ENCODE measurements around the gene PMAIP1.
"Not testable (repeated sequence)": the region's sequence is repeated elsewhere in the genome, so short reads cannot be mapped to it uniquely, and the experiment has no call there.

PMAIP1 gene

DNA sequence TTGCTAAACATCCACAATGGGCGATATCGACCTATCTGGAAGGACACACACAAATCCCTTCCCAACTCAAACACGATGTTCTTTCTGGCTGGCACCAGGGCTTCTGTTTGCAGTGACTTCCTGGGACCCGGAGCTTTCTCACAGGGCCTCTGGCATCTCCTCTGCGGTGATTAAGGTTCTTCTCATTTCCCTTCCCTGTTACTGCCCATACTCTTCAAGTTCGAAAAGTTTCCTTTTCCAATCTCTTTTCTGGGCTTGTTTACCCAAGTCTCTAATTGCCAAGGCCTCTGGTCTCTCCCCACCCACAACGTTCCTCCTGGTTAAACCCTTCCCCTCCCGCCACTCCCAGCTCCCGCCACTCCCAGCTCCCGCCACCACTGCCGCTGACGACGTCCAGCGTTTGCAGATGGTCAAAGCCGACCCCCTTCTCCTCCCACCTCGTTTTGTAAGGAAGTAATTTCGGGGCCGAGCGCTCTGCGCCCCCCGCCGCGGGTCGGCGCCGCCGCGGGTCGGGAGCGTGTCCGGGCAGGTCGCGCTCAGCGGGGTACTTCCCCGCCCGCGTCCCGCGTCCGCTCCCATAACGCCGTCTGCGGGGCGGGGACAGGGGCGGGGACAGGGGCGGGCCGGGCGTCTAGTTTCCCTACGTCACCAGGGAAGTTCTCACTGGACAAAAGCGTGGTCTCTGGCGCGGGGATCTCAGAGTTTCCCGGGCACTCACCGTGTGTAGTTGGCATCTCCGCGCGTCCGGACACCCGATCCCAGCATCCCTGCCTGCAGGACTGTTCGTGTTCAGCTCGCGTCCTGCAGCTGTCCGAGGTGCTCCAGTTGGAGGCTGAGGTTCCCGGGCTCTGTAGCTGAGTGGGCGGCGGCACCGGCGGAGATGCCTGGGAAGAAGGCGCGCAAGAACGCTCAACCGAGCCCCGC is at the start of gene PMAIP1:
PMAIP1 (plus strand) TSS at position 699 of the 924 bp plus-strand sequence; CDS start at position 881, 182 bp downstream.
- Histone ChIP-seq H3K4me1 (ENCODE audit: control insufficient read depth, insufficient read depth, low read length) (peaks cover 18% of the 10 kb centered on the region), H3K27me3 (replicated peaks; ENCODE audit: control insufficient read depth, insufficient read depth, low read length) (no peaks in the 10 kb centered on the region)

DNA sequence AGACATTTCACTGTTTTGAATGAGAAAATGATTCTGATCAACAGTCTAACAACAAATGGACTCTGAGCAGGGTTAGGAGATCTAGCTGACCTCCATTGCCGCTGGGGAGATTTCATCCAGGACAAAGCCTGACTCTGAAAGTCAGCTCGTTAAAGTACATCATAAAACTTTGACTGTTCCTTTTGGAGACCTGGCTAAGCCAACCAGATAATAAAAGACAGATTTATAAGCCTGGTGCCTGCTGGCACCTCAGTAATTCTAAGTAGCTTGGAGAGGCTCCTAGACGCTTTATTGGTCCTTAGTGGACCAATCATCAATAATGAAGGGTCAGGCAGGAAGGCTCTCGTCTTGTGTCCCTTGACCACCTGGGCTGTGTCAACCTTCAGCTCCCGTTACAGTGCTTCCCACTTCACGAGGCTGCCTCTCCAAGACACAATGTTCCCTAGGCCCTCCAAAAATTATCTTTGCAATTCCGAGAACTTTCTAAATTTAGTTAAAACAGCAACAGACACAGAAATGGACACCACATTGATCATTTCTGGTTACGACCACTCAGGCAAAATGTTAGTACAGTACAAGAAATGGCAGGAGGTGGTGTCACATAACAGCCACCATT is 47.9 kb upstream of the PMAIP1 start:
- Histone ChIP-seq H3K4me1 (ENCODE audit: control insufficient read depth, insufficient read depth, low read length) (no peaks in the 10 kb centered on the region), H3K27me3 (replicated peaks; ENCODE audit: control insufficient read depth, insufficient read depth, low read length) (peaks cover 18% of the 10 kb centered on the region), H3K36me3 (ENCODE audit: control insufficient read depth, insufficient read depth, low read length, severe bottlenecking) (no peaks in the 10 kb centered on the region), H3K9ac (ENCODE audit: low read length) (no peak overlapping the region), H3K4me3 (ENCODE audit: low read length) (no peak overlapping the region), H3K9me3 (ENCODE audit: control insufficient read depth, low read length) (no peaks in the 10 kb centered on the region)
- DNase-seq (ENCODE audit: low read depth) = no peak

More for the DNA sequence above, at the start of gene PMAIP1:
- Histone ChIP-seq H3K9me3 (ENCODE audit: control insufficient read depth, low read length) (no peaks in the 10 kb centered on the region), H3K36me3 (ENCODE audit: control insufficient read depth, insufficient read depth, low read length, severe bottlenecking) (peaks cover 4% of the 10 kb centered on the region), H3K4me3 (ENCODE audit: low read length) (peak within 1 kb of the TSS; percentile 79), H3K9ac (ENCODE audit: low read length) (peak within 1 kb of the TSS; percentile 79)
- DNase-seq (ENCODE audit: low read depth) = peak; percentile 98

DNA sequence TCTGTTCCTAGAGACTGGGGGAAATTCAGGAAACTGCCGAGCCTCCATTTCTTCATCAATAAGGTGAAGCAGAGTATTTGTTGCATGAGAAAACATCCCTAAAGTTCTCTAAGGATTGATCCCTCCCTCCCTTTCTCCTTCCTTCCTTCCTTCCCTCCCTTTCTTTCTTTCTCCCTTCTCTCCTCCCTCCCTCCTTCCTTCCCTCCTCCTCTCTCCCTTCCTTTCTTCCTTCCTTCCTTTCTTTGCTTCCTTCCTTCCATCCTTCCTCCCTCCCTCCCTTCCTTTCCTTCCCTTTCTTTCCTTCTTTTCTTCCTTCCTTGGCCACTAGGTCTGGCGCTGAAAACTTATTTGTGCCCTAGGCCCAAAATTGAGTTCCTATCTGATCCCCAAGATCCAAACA is 47.2 kb upstream of the PMAIP1 start:
- H3K9me3 ChIP-seq (ENCODE audit: control insufficient read depth, low read length) = no peaks in the 10 kb centered on the region
- H3K4me3 ChIP-seq (ENCODE audit: low read length) = no peak overlapping the region
- DNase-seq (ENCODE audit: low read depth) = no peak
- no peak overlapping the region for H3K9ac ChIP-seq (ENCODE audit: low read length)
- no peaks in the 10 kb centered on the region for H3K4me1 ChIP-seq (ENCODE audit: control insufficient read depth, insufficient read depth, low read length)
- H3K36me3 ChIP-seq (ENCODE audit: control insufficient read depth, insufficient read depth, low read length, severe bottlenecking) = no peaks in the 10 kb centered on the region
- H3K27me3 ChIP-seq (replicated peaks; ENCODE audit: control insufficient read depth, insufficient read depth, low read length) = peaks cover 21% of the 10 kb centered on the region

DNA sequence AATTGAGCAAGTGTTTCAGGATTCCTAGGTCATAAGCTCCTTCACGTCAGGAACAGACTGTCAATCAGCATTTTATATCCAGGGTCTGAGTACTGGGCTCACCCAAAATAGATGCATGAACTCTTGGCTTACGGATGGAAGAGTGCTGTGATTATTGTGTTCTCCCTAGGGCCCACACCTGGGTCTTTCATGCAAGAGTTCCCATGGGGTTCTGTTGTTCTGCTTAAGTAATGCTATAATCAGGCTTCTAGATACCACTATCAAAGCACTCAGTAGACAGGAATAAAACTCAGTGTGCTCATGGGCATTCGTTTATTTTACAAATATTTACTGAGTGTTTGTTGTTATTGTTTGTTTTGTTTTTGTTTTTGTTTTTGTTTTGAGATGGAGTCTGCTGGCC is 46.4 kb upstream of the PMAIP1 start:
- Histone ChIP-seq H3K4me3 (ENCODE audit: low read length) (no peak overlapping the region), H3K9ac (ENCODE audit: low read length) (no peak overlapping the region), H3K4me1 (ENCODE audit: control insufficient read depth, insufficient read depth, low read length) (no peaks in the 10 kb centered on the region), H3K36me3 (ENCODE audit: control insufficient read depth, insufficient read depth, low read length, severe bottlenecking) (no peaks in the 10 kb centered on the region), H3K27me3 (replicated peaks; ENCODE audit: control insufficient read depth, insufficient read depth, low read length) (peaks cover 21% of the 10 kb centered on the region), H3K9me3 (ENCODE audit: control insufficient read depth, low read length) (no peaks in the 10 kb centered on the region)
- no peak for DNase-seq (ENCODE audit: low read depth)

DNA sequence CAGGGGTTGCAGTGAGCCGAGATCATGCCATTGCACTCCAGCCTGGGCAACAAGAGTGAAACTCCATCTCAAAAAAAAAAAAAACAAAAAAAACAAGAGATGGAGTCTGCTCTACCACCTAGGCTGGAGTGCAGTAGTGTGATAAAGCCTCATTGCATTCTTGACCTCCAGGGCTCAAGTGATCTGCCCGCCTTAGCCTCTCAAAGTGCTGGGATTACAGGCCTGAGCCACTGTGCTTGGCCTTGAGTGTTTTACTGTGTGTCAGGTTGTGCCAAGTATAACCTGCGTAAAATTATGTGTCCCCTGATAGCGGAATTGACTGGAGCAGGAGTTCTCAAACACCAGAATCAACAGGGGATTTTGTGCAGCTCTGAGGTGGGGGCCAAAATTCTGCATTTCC is 45.8 kb upstream of the PMAIP1 start:
- DNase-seq (ENCODE audit: low read depth); H3K9ac ChIP-seq (ENCODE audit: low read length); H3K4me3 ChIP-seq (ENCODE audit: low read length); H3K4me1 ChIP-seq (ENCODE audit: control insufficient read depth, insufficient read depth, low read length); H3K36me3 ChIP-seq (ENCODE audit: control insufficient read depth, insufficient read depth, low read length, severe bottlenecking); H3K9me3 ChIP-seq (ENCODE audit: control insufficient read depth, low read length): not testable (repeated sequence)
- H3K27me3 ChIP-seq (replicated peaks; ENCODE audit: control insufficient read depth, insufficient read depth, low read length) = peaks cover 24% of the 10 kb centered on the region

DNA sequence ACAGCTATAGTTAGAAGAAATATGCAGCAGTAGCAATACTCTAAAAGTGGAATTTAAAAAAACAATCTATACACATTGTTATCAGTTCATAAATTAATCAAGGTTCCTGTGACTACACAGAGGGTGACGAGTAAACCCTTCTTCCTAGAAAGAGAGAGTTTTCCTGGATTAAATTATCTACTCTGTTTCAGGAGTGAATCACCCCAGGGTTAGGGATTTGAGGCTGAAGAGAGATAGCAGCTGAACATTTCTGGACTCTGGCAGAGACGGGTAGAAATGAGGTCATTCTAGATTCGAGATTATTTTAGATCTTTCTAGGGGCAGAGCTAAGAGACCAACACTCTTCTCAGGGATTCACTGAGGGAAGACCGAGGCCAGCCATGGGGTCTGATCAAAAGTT is 38.8 kb upstream of the PMAIP1 start:
- Histone ChIP-seq H3K9me3 (ENCODE audit: control insufficient read depth, low read length) (no peaks in the 10 kb centered on the region), H3K27me3 (replicated peaks; ENCODE audit: control insufficient read depth, insufficient read depth, low read length) (peaks cover 18% of the 10 kb centered on the region), H3K4me1 (ENCODE audit: control insufficient read depth, insufficient read depth, low read length) (no peaks in the 10 kb centered on the region), H3K4me3 (ENCODE audit: low read length) (no peak overlapping the region), H3K36me3 (ENCODE audit: control insufficient read depth, insufficient read depth, low read length, severe bottlenecking) (no peaks in the 10 kb centered on the region), H3K9ac (ENCODE audit: low read length) (no peak overlapping the region)
- DNase-seq (ENCODE audit: low read depth) = no peak

DNA sequence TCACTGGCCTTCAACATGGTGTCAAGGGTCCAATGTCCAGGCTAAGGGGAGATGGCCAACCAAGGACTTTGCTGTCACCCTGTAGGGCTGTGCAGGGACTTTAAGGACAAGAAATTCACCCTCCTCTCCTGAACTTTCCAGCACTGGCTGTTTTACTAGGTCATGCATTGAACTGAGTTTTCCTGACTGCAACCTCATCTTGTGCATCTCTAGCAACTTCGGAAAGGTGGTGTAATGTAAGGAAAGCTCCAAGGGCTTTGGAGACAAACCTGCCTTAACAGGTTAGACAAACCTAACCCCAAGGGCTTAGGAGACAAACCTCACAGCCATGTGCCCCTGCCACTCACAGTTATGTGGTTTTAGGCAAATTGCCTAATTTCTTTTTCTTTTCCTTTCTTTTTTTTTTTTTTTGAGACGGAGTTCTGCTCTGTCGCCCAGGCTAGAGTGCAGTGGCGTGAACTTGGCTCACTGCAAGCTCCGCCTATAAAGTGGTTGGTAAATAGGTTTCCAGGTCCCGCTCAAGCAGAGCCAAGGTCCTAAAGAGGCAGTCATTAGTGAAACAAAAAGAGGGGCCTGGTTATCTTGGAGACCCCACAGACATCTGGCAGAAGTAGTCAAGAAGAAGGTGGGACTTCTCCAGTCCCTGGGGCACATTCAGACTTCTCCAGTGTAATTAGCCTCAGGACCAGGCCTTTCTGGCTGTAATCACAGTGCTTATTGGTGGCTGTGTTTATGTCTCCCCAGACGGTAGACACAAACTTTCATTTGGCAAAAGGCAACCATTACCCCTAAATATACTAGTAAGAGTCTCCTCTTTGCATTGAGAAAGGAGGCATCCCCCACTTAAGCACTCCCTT is 37.6 kb upstream of the PMAIP1 start:
- Histone ChIP-seq H3K9ac (ENCODE audit: low read length) (no peak overlapping the region), H3K27me3 (replicated peaks; ENCODE audit: control insufficient read depth, insufficient read depth, low read length) (peaks cover 18% of the 10 kb centered on the region), H3K9me3 (ENCODE audit: control insufficient read depth, low read length) (no peaks in the 10 kb centered on the region), H3K4me1 (ENCODE audit: control insufficient read depth, insufficient read depth, low read length) (no peaks in the 10 kb centered on the region), H3K36me3 (ENCODE audit: control insufficient read depth, insufficient read depth, low read length, severe bottlenecking) (no peaks in the 10 kb centered on the region), H3K4me3 (ENCODE audit: low read length) (no peak overlapping the region)
- no peak for DNase-seq (ENCODE audit: low read depth)

DNA sequence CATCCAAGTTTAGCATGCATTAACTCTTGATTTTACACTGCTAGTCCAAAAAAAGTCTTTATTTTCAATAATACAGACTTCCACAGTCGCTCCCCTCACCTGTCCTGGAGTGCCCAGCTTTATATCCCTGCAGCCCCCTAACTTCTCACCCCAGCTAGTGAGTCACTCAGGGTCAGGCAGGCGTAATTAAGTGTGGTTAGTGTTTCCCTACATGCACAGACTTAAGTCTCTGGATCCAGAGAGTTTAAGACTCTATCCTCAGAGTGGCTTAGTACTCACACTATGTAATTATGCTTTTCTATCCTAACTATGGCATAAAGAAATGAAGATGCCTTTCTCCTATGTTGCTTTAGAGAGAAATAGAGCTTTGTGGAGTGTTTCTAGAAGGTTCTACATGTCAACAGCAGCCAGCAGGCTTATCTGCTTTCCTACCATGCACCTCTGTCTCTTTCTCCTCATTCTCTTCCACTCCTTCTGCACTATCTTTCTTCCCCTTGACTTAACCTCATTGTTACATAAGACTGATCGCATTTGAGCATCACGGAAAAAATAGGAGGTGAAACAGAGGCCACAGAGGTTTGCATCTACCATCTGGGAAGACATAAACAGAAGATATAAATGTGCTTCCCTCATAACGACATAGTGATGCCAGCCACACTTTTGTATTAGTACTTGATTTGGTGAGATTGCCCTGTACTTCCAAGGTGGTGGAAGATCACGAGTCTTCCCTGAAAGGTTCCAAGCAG is 34.4 kb upstream of the PMAIP1 start:
- Histone ChIP-seq H3K36me3 (ENCODE audit: control insufficient read depth, insufficient read depth, low read length, severe bottlenecking) (no peaks in the 10 kb centered on the region), H3K4me3 (ENCODE audit: low read length) (no peak overlapping the region), H3K9ac (ENCODE audit: low read length) (no peak overlapping the region), H3K27me3 (replicated peaks; ENCODE audit: control insufficient read depth, insufficient read depth, low read length) (peaks cover 9% of the 10 kb centered on the region), H3K4me1 (ENCODE audit: control insufficient read depth, insufficient read depth, low read length) (no peaks in the 10 kb centered on the region), H3K9me3 (ENCODE audit: control insufficient read depth, low read length) (no peaks in the 10 kb centered on the region)
- no peak for DNase-seq (ENCODE audit: low read depth)

DNA sequence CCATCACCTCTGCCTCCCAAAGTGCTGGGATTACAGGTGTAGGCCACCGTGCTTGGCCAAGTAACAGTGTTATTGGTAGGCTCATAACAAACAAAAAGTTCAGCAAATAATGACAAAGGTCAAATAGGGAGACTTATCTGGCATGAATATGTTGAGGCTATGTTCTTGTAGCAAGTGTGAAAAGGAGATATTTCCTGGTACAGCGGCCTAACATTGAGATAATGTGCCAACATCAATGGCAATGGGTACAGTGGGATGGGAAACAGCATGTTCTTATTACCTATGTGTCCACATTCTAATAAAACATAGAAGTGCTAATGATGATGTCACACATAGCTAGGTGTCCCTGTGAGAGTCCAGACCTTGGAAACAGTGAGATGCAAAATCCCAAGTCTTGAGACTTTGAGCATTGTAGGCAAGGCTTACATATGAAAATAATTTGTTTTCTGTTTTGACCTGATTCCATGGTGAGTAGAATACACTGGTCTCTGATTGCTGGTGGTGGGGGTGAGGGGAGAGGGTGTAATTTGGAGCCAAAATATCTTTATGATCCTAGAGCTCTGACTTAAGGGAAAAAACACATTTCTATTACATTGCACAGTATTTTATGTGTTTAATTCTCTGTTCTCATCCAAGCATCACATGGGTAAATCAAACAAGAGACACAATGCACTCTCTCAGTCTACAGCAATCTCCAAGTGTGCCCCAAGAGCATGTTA is 33.1 kb upstream of the PMAIP1 start:
- Histone ChIP-seq H3K9ac (ENCODE audit: low read length) (no peak overlapping the region), H3K36me3 (ENCODE audit: control insufficient read depth, insufficient read depth, low read length, severe bottlenecking) (no peaks in the 10 kb centered on the region), H3K4me1 (ENCODE audit: control insufficient read depth, insufficient read depth, low read length) (no peaks in the 10 kb centered on the region), H3K4me3 (ENCODE audit: low read length) (no peak overlapping the region), H3K9me3 (ENCODE audit: control insufficient read depth, low read length) (no peaks in the 10 kb centered on the region), H3K27me3 (replicated peaks; ENCODE audit: control insufficient read depth, insufficient read depth, low read length) (peaks cover 9% of the 10 kb centered on the region)
- DNase-seq (ENCODE audit: low read depth) = no peak

DNA sequence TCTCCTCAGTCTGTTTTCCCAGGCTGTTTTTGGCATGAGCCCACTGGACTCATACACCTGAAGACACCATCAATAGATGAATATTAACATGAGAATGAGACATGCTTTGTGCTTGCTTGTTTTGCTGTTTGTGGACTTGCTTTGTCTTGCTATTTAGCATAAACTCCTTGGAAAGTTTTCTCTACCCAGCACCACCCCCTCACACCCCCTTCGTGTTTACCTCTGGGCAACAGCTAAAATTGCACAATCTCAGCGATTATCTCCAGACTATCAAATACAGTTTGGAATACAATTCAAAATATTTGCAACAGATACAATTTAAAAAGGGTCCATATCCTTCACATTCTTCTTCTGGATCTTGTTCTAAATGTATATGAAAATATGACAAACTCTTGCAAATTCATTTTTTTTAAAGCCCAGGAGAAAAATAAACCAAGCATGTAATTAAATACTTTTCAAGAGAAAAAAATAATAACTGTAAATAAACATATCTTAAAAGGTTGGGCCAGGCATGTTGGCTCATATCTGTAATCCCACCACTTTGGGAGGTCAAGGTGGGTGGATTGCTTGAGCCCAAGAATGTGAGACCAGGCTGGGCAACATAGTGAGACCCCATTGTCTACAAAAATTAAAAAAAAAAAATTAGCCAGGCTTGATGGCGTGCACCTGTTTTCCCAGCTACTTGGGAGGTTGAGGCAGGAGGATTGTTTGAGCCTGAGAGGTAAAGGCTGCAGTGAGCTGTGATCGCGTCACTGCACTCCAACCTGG is 32.3 kb upstream of the PMAIP1 start:
- no peak overlapping the region for H3K9ac ChIP-seq (ENCODE audit: low read length)
- no peak overlapping the region for H3K4me3 ChIP-seq (ENCODE audit: low read length)
- no peaks in the 10 kb centered on the region for H3K36me3 ChIP-seq (ENCODE audit: control insufficient read depth, insufficient read depth, low read length, severe bottlenecking)
- peak; percentile 51 for DNase-seq (ENCODE audit: low read depth)
- no peaks in the 10 kb centered on the region for H3K9me3 ChIP-seq (ENCODE audit: control insufficient read depth, low read length)
- H3K27me3 ChIP-seq (replicated peaks; ENCODE audit: control insufficient read depth, insufficient read depth, low read length) = peaks cover 9% of the 10 kb centered on the region
- H3K4me1 ChIP-seq (ENCODE audit: control insufficient read depth, insufficient read depth, low read length) = no peaks in the 10 kb centered on the region
